Stomach (tissue), 9 donors: Measurements from ENCODE around the gene SHISA4. TPM values are rescaled to one million over a fixed set of nuclear protein-coding genes. Genes with fewer than 3 reads are reported as not detected.

Source experiments
- DNase-seq, 2 donors: peaks; one replicate each; pipeline versions ENCODE4 v3.0.0 to v3.0.0-alpha.2; 2013 to 2019
- H3K27ac ChIP-seq, 5 donors: fragments of 200-600 bp in 4 of 5; sonication (generic) in 4 of 5; one replicate each; pipeline ENCODE4 v1.5.1; 2013 to 2019; ENCODE audit warnings: mild to moderate bottlenecking in 1 of 5, moderate library complexity in 1 of 5
- H3K27me3 ChIP-seq, 3 donors: fragments of 200-600 bp; sonication (generic); one replicate each; pipeline ENCODE4 v1.5.1; 2017 to 2019; ENCODE audit warnings: mixed run types in 1 of 3
- H3K36me3 ChIP-seq, 4 donors: fragments of 200-600 bp; sonication (generic); 1 replicate in 3 of 4; 2 replicates in 1 of 4; pipeline ENCODE4 v1.5.1; 2016 to 2019
- H3K4me1 ChIP-seq, 4 donors: fragments of 200-600 bp; sonication (generic); one replicate each; pipeline ENCODE4 v1.5.1; 2016 to 2019
- H3K4me3 ChIP-seq, 4 donors: fragments of 200-600 bp; sonication (generic) in 3 of 4; one replicate each; pipeline ENCODE4 v1.5.1; 2016 to 2019; ENCODE audit warnings: mild to moderate bottlenecking in 1 of 4
- H3K9me3 ChIP-seq, 4 donors: fragments of 200-600 bp; sonication (generic); one replicate each; pipeline ENCODE4 v1.5.1; 2016 to 2019
- EP300 ChIP-seq: sonication (generic); formaldehyde crosslinking; IDR thresholded peaks from one replicate; pipeline ENCODE4 v1.6.1; 2017; ENCODE audit warnings: antibody characterized with exemption
- POLR2A ChIP-seq, 4 donors: fragments of 450-650 bp; IDR thresholded peaks; one replicate each; pipeline ENCODE4 v1.6.1; 2016; ENCODE audit warnings: antibody characterized with exemption in 4 of 4, control low read depth in 2 of 4, mild to moderate bottlenecking in 1 of 4, moderate library complexity in 1 of 4
- POLR2AphosphoS5 ChIP-seq, 3 donors: sonication (generic); formaldehyde crosslinking; IDR thresholded peaks; one replicate each; pipeline ENCODE4 v1.6.1; 2016; ENCODE audit warnings: antibody characterized with exemption in 3 of 3
- WGBS, 5 donors: extraction: QIAGEN DNeasy Blood & Tissue Kit in 3 of 5; methylation state at CpG; one replicate each; pipeline versions ENCODE4 v1.1.5 to v1.1.7; 2013 to 2018; 5-methylcytosine and 5-hydroxymethylcytosine counted together
- intact Hi-C: fragments of 100-400 bp; cut with DNase I; formaldehyde crosslinking; loops from one replicate; pipeline ENCODE4 v1.15.1; 2023; ENCODE audit warnings: low total_unique reads
- polyA plus RNA-seq, 3 donors: library from polyadenylated mRNA; stranded (reverse); fragments of 200-250 nt; gene quantifications; one replicate each; pipeline ENCODE4 v1.2.3, GENCODE V29; 2013
- total RNA-seq, 5 donors: library from RNA; depleted of rRNA; stranded (reverse); fragments of >200 nt; gene quantifications; one replicate each; pipeline versions ENCODE4 v1.1.0 to v1.2.3, GENCODE V29; 2014 to 2016
- TF ChIP-seq, protein P1 (sequence below), 7 experiments: fragments of 450-650 bp in 4 of 7; fragments of 200-600 bp in 3 of 7; sonication (generic) in 3 of 7; IDR thresholded peaks; one replicate each; pipeline ENCODE4 v1.5.1; 2016 to 2019; ENCODE audit warnings: antibody characterized with exemption in 7 of 7, control low read depth in 2 of 7, mild to moderate bottlenecking in 1 of 7
- donor health status: healthy with polysubstance abuse.
- donor health status: Bipolar disorder and iron deficiency.
- donor health status: healthy.

The SHISA4 gene
- total and polyA plus RNA-seq, 8 donors, result 0.87 to 33.3 (median 13.3) TPM

DNA sequence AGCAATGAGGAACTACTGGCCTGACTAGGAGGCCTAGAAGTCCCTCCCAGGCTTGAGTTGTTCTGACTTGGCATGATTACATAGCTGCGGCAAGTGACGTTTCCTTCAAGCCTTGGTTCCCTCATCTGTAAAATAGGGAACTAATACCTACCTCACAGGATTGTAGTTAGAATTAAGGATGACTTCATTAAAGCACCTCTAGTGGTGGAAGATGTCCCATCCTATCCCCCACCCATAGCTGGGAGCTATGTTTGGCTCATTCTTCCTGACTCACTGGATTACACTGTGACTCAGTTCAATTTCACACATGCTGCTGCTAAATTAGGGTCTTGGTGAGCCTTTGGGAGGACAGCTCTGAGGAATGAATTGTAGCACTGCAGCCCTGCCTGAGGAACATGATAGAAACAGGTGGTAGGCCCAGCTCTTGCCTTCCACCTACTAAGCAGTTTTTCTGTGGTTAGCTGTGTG lies 6.0 kb upstream of the SHISA4 start:
- intact Hi-C loops, result no loop called here
- peak in 1 of 2 donors; percentile 41 for DNase-seq
- 57 to 73% (median 61%) methylated on average over 2 of the region's 2 CpGs for WGBS, 5 donors

DNA sequence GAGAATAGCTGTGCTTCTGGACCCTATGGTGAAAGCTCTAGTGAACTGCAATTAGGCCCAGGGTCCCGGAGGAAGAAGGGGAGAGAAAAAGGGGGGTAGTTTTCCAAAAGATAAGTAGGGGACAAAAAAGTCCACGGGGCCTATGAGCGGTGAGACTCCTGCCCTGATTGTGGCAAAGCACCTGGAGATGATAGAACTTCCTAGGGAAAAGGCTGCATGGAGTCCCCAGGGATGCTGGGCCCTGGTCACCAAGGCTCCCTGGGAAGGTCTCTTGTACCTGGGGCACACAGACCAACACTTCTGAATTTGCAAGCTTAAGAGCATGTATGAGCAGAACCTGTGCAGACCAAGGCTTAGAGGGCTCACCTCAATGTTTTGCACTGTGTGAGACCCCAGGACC lies 5.4 kb upstream of the SHISA4 start:
- 68 to 79% (median 73%) methylated on average over 3 of the region's 3 CpGs for WGBS, 5 donors
- no peaks in the 10 kb centered on the region for H3K9me3 ChIP-seq
- intact Hi-C loops, result no loop called here
- DNase-seq, result peak in 1 of 2 donors; percentile 1
- peaks cover 10 to 45% (median 24%) of the 10 kb centered on the region in 4 donors for H3K4me1 ChIP-seq
- peaks cover 0 to 3% (median 0%) of the 10 kb centered on the region in 3 donors for H3K27me3 ChIP-seq
- H3K27ac ChIP-seq, result no peak overlapping the region
- no peak overlapping the region for H3K4me3 ChIP-seq
- TF ChIP-seq, protein P1, sequence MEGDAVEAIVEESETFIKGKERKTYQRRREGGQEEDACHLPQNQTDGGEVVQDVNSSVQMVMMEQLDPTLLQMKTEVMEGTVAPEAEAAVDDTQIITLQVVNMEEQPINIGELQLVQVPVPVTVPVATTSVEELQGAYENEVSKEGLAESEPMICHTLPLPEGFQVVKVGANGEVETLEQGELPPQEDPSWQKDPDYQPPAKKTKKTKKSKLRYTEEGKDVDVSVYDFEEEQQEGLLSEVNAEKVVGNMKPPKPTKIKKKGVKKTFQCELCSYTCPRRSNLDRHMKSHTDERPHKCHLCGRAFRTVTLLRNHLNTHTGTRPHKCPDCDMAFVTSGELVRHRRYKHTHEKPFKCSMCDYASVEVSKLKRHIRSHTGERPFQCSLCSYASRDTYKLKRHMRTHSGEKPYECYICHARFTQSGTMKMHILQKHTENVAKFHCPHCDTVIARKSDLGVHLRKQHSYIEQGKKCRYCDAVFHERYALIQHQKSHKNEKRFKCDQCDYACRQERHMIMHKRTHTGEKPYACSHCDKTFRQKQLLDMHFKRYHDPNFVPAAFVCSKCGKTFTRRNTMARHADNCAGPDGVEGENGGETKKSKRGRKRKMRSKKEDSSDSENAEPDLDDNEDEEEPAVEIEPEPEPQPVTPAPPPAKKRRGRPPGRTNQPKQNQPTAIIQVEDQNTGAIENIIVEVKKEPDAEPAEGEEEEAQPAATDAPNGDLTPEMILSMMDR (IDR thresholded peaks at IDR 0.05), result no peak
- TF ChIP-seq EP300 (no peak), POLR2AphosphoS5 (IDR thresholded peaks at IDR 0.05) (no peak), POLR2A (IDR thresholded peaks at IDR 0.05) (no peak)
- H3K36me3 ChIP-seq, result no peaks in the 10 kb centered on the region

More for the DNA sequence above, 6.0 kb upstream of the SHISA4 start:
- Histone ChIP-seq H3K9me3 (no peaks in the 10 kb centered on the region), H3K27ac (peak overlapping the region in 1 of 5 donors; percentile 57), H3K4me3 (no peak overlapping the region), H3K36me3 (no peaks in the 10 kb centered on the region), H3K27me3 (no peaks in the 10 kb centered on the region), H3K4me1 (peaks cover 7 to 45% (median 24%) of the 10 kb centered on the region in 4 donors)
- TF ChIP-seq EP300, result no peak
- TF ChIP-seq POLR2AphosphoS5 (IDR thresholded peaks at IDR 0.05), result peak in 1 of 3 donors; percentile 27

DNA sequence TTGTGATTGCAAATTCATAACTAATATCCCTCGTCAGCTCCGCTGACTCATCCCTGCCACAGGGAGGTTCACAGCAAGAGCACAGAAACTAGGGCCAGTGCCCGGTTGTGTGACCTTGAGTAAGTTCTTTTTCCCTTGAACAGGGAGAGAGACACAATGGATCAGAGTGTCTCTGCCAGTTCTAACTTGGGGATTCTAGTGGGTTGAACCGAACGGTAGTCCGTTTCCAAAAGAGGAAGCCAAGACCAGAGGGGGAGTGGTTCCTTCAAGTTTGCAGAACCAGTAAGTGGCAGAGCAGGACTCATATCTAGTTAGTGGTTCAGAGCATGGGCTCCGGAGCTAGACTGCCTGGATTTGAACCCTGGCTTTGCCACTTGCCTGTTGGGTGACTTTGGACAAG lies 4.9 kb upstream of the SHISA4 start:
- no peak overlapping the region for H3K27ac ChIP-seq
- H3K27me3 ChIP-seq, result peaks cover 0 to 9% (median 0%) of the 10 kb centered on the region in 3 donors
- H3K4me1 ChIP-seq, result peaks cover 11 to 44% (median 25%) of the 10 kb centered on the region in 4 donors
- no peaks in the 10 kb centered on the region for H3K9me3 ChIP-seq
- TF ChIP-seq POLR2AphosphoS5 (IDR thresholded peaks at IDR 0.05), result no peak
- no peak for TF ChIP-seq EP300
- TF ChIP-seq, protein P1 (IDR thresholded peaks at IDR 0.05), result no peak
- TF ChIP-seq POLR2A (IDR thresholded peaks at IDR 0.05), result no peak
- intact Hi-C loops, result no loop called here
- WGBS, 5 donors, result 25 to 44% (median 29%) methylated on average over 5 to 7 of the region's 7 CpGs
- H3K4me3 ChIP-seq, result no peak overlapping the region
- H3K36me3 ChIP-seq, result no peaks in the 10 kb centered on the region
- DNase-seq, result peak in 1 of 2 donors; percentile 16

DNA sequence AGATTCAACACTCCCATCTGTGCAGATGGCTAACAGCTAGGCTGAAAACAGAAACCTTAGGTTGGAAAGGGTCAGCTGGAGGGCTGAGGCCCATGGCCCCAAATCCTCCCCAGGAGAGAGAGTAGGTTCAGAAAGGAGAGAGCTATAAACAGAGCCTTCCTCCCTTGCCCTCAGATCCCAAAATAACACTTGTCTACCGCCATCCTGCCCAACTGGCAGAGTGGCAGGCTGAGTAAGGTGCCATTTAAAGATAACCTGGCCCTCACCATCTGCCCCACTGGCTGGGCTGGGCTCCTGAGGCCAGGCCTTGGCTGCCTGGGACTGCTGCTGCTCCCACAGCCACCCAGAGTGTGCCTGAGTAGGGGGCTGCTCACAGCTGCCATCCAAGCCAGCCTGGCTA lies 4.3 kb upstream of the SHISA4 start:
- intact Hi-C loops, result no loop called here
- no peaks in the 10 kb centered on the region for H3K36me3 ChIP-seq
- H3K9me3 ChIP-seq, result no peaks in the 10 kb centered on the region
- 18 to 67% (median 35%) methylated on average over 1 of the region's 1 CpG for WGBS, 5 donors
- peaks cover 17 to 50% (median 31%) of the 10 kb centered on the region in 4 donors for H3K4me1 ChIP-seq
- DNase-seq, result peak in 1 of 2 donors; percentile 3
- H3K27me3 ChIP-seq, result peaks cover 0 to 15% (median 6%) of the 10 kb centered on the region in 3 donors
- TF ChIP-seq EP300, result no peak
- no peak for TF ChIP-seq POLR2AphosphoS5 (IDR thresholded peaks at IDR 0.05)
- TF ChIP-seq, protein P1 (IDR thresholded peaks at IDR 0.05), result no peak
- TF ChIP-seq POLR2A (IDR thresholded peaks at IDR 0.05), result no peak
- H3K27ac ChIP-seq, result no peak overlapping the region
- no peak overlapping the region for H3K4me3 ChIP-seq

DNA sequence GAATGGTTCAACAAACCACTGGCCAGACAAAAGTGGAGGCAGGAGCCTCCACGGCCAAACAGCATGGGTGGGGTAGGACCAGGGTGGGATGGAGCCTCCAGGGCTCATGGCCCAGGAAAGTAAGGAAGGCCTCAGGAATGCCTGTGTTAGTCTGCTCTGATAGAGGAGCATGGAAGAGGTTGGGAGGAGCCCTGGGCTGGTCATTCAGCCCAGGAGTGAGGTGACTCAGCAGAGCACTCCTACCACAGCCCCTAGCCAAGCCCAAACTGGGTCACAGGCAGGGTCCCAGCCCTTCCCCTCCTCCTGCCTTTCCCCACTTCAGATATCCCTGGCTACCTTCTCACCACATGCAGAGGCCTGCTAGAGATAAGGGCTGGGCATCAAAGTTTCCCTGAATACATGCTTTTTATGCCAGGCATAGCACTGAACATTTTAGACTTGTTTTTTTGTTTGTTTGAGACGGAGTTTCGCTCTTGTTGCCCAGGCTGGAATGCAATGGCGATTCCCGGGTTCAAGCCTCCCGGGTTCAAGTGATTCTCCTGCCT lies 3.1 kb upstream of the SHISA4 start:
- peak in 1 of 2 donors; percentile 8 for DNase-seq
- H3K27ac ChIP-seq, result peak overlapping the region in 1 of 5 donors; percentile 6

More for the DNA sequence above, 3.1 kb upstream of the SHISA4 start:
- Histone ChIP-seq H3K9me3 (no peaks in the 10 kb centered on the region), H3K4me1 (peaks cover 21 to 62% (median 38%) of the 10 kb centered on the region in 4 donors), H3K4me3 (no peak overlapping the region), H3K36me3 (no peaks in the 10 kb centered on the region), H3K27me3 (peaks cover 0 to 17% (median 7%) of the 10 kb centered on the region in 3 donors)
- intact Hi-C loops, result no loop called here
- no peak for TF ChIP-seq EP300
- no peak for TF ChIP-seq POLR2A (IDR thresholded peaks at IDR 0.05)
- no peak for TF ChIP-seq POLR2AphosphoS5 (IDR thresholded peaks at IDR 0.05)
- TF ChIP-seq, protein P1 (IDR thresholded peaks at IDR 0.05), result no peak
- WGBS, 5 donors, result 70 to 79% (median 78%) methylated on average over 6 of the region's 6 CpGs
